NCI-H2227 treated with DMSO at 0.1 percent for 48 hours (cell line): ENCODE data around the gene ATP11B.
"Not testable (repeated sequence)": the region's sequence is repeated elsewhere in the genome, so short reads cannot be mapped to it uniquely, and the experiment has no call there.

Experiments used
- DNase-seq: peaks from one replicate; lab custom pipeline; 2025; lab: John Stamatoyannopoulos, UW

ATP11B gene

GRCh38 chr3:182837855-182838454 lies 44.7 kb downstream of the ATP11B start:
- peak; percentile 4 for DNase-seq

- DNase-seq, result no peak
These were observed 50.2 kb downstream of the ATP11B start for GRCh38 chr3:182843478-182843877.

- DNase-seq, result no peak
These were observed 55.6 kb downstream of the ATP11B start for GRCh38 chr3:182848906-182849305.

- DNase-seq, result no peak
These were observed 61.8 kb downstream of the ATP11B start for GRCh38 chr3:182855076-182855475.

GRCh38 chr3:182861348-182861747 lies 68.0 kb downstream of the ATP11B start:
- DNase-seq, result no peak

- DNase-seq, result no peak
These were observed 69.0 kb downstream of the ATP11B start for GRCh38 chr3:182862159-182862860.

- DNase-seq, result no peak
These were observed 75.8 kb downstream of the ATP11B start for GRCh38 chr3:182869059-182869458.

GRCh38 chr3:182870917-182871316 lies 77.6 kb downstream of the ATP11B start:
- DNase-seq, result not testable (repeated sequence)

GRCh38 chr3:182879031-182879611 lies 85.8 kb downstream of the ATP11B start:
- DNase-seq, result no peak

GRCh38 chr3:182886497-182886896 lies 93.2 kb downstream of the ATP11B start:
- no peak for DNase-seq

- DNase-seq, result no peak
These were observed 96.8 kb downstream of the ATP11B start for GRCh38 chr3:182889948-182890629.

GRCh38 chr3:182891364-182891763 lies 98.1 kb downstream of the ATP11B start:
- DNase-seq, result no peak

GRCh38 chr3:182892226-182892625 lies 98.9 kb downstream of the ATP11B start:
- DNase-seq, result no peak

GRCh38 chr3:182895513-182896112 lies 102.3 kb downstream of the ATP11B start:
- DNase-seq, result no peak

GRCh38 chr3:182896553-182896952 lies 103.2 kb downstream of the ATP11B start:
- DNase-seq, result no peak

- DNase-seq, result no peak
These were observed 108.9 kb downstream of the ATP11B start for GRCh38 chr3:182902236-182902635.

GRCh38 chr3:182904164-182904563 lies 110.9 kb downstream of the ATP11B start:
- DNase-seq, result no peak

GRCh38 chr3:182905623-182906022 lies 112.3 kb downstream of the ATP11B start:
- no peak for DNase-seq

GRCh38 chr3:182906036-182906435 lies 112.7 kb downstream of the ATP11B start:
- DNase-seq, result no peak

- DNase-seq, result no peak
These were observed 115.2 kb downstream of the ATP11B start for GRCh38 chr3:182908471-182908870.

- peak; percentile 1 for DNase-seq
These were observed 116.2 kb downstream of the ATP11B start for GRCh38 chr3:182909318-182910040.
